ENCODE data around the gene CPNE7.

Gene CPNE7

GRCh38 chr16:89544713-89545043 lies 30.9 kb upstream of the CPNE7 start:
- no peak overlapping the region for H2AFZ ChIP-seq (ENCODE audit: low read depth)

GRCh38 chr16:89545044-89545830 lies 30.3 kb upstream of the CPNE7 start:
- Histone ChIP-seq H3K36me3 (ENCODE audit: insufficient read depth) (no peaks in the 10 kb centered on the region), H3K4me2 (no peak overlapping the region), H3K4me1 (ENCODE audit: low read depth, poor library complexity, severe bottlenecking) (no peaks in the 10 kb centered on the region), H4K20me1 (ENCODE audit: insufficient read depth) (no peaks in the 10 kb centered on the region), H3K79me2 (ENCODE audit: insufficient read depth, low read depth) (no peaks in the 10 kb centered on the region), H3K27ac (no peak overlapping the region), H3K4me3 (IDR thresholded peaks at IDR 0.05; ENCODE audit: insufficient read depth, low read depth, low read length) (no peak overlapping the region), H2AFZ (ENCODE audit: low read depth) (no peak overlapping the region), H3K9ac (no peak overlapping the region), H3K27me3 (ENCODE audit: insufficient read depth, low read depth) (no peaks in the 10 kb centered on the region)
- TF ChIP-seq CTCF (conservative IDR thresholded peaks at IDR 0.05; ENCODE audit: low read depth, low read length) = no peak

More at GRCh38 chr16:89544713-89545043, 30.9 kb upstream of the CPNE7 start:
- Histone ChIP-seq H3K79me2 (ENCODE audit: insufficient read depth, low read depth) (no peaks in the 10 kb centered on the region), H4K20me1 (ENCODE audit: insufficient read depth) (no peaks in the 10 kb centered on the region), H3K4me1 (ENCODE audit: low read depth, poor library complexity, severe bottlenecking) (no peaks in the 10 kb centered on the region), H3K27ac (no peak overlapping the region), H3K9ac (no peak overlapping the region), H3K27me3 (ENCODE audit: insufficient read depth, low read depth) (no peaks in the 10 kb centered on the region), H3K4me3 (IDR thresholded peaks at IDR 0.05; ENCODE audit: insufficient read depth, low read depth, low read length) (no peak overlapping the region), H3K36me3 (ENCODE audit: insufficient read depth) (no peaks in the 10 kb centered on the region), H3K4me2 (no peak overlapping the region)
- TF ChIP-seq CTCF (conservative IDR thresholded peaks at IDR 0.05; ENCODE audit: low read depth, low read length) = no peak

- Histone ChIP-seq H3K79me2 (ENCODE audit: insufficient read depth, low read depth) (no peaks in the 10 kb centered on the region), H3K4me3 (IDR thresholded peaks at IDR 0.05; ENCODE audit: insufficient read depth, low read depth, low read length) (no peak overlapping the region), H4K20me1 (ENCODE audit: insufficient read depth) (no peaks in the 10 kb centered on the region), H3K4me1 (ENCODE audit: low read depth, poor library complexity, severe bottlenecking) (no peaks in the 10 kb centered on the region), H3K4me2 (no peak overlapping the region), H3K36me3 (ENCODE audit: insufficient read depth) (no peaks in the 10 kb centered on the region), H3K27me3 (ENCODE audit: insufficient read depth, low read depth) (no peaks in the 10 kb centered on the region), H3K27ac (no peak overlapping the region), H3K9ac (no peak overlapping the region), H2AFZ (ENCODE audit: low read depth) (no peak overlapping the region)
- TF ChIP-seq CTCF (conservative IDR thresholded peaks at IDR 0.05; ENCODE audit: low read depth, low read length) = no peak
These were observed 29.6 kb upstream of the CPNE7 start for GRCh38 chr16:89545831-89546574.

- H3K27me3 ChIP-seq (ENCODE audit: insufficient read depth, low read depth) = no peaks in the 10 kb centered on the region
- H3K4me2 ChIP-seq = no peak overlapping the region
- TF ChIP-seq CTCF (conservative IDR thresholded peaks at IDR 0.05; ENCODE audit: low read depth, low read length) = no peak
- no peaks in the 10 kb centered on the region for H3K4me1 ChIP-seq (ENCODE audit: low read depth, poor library complexity, severe bottlenecking)
- no peak overlapping the region for H3K4me3 ChIP-seq (IDR thresholded peaks at IDR 0.05; ENCODE audit: insufficient read depth, low read depth, low read length)
- no peaks in the 10 kb centered on the region for H4K20me1 ChIP-seq (ENCODE audit: insufficient read depth)
- H3K9ac ChIP-seq = no peak overlapping the region
- H3K36me3 ChIP-seq (ENCODE audit: insufficient read depth) = no peaks in the 10 kb centered on the region
- no peak overlapping the region for H3K27ac ChIP-seq
- no peak overlapping the region for H2AFZ ChIP-seq (ENCODE audit: low read depth)
- H3K79me2 ChIP-seq (ENCODE audit: insufficient read depth, low read depth) = no peaks in the 10 kb centered on the region
These were observed 28.8 kb upstream of the CPNE7 start for GRCh38 chr16:89546781-89547180.
